ENCODE results near the gene PIAS1. TPM values are rescaled to one million over a fixed set of nuclear protein-coding genes. Genes with fewer than 3 reads are reported as not detected.
"Not testable (repeated sequence)": the region's sequence is repeated elsewhere in the genome, so short reads cannot be mapped to it uniquely, and the experiment has no call there.

Gene PIAS1
- total and polyA plus RNA-seq, 2 donors = 32.1 to 79.8 TPM

- Histone ChIP-seq H3K27ac (ENCODE audit: low read depth) (no peak overlapping the region), H3K4me1 (ENCODE audit: insufficient read depth) (no peaks in the 10 kb centered on the region), H3K36me3 (ENCODE audit: insufficient read depth) (no peaks in the 10 kb centered on the region), H3K4me3 (ENCODE audit: low read depth, low read length) (no peak overlapping the region)
- 91% methylated on average over 3 of the region's 3 CpGs for WGBS
- DNase-seq (ENCODE audit: extremely low spot score) = no peak
Measured at GRCh38 chr15:68224546-68225250, 170.6 kb downstream of the PIAS1 start.

- not testable (repeated sequence) for H3K36me3 ChIP-seq (ENCODE audit: insufficient read depth); H3K4me3 ChIP-seq (ENCODE audit: low read depth, low read length); DNase-seq (ENCODE audit: extremely low spot score); H3K27ac ChIP-seq (ENCODE audit: low read depth); H3K4me1 ChIP-seq (ENCODE audit: insufficient read depth)
- 94% methylated on average over 4 of the region's 4 CpGs for WGBS
Measured at GRCh38 chr15:68225442-68225841, 171.3 kb downstream of the PIAS1 start.

DNA sequence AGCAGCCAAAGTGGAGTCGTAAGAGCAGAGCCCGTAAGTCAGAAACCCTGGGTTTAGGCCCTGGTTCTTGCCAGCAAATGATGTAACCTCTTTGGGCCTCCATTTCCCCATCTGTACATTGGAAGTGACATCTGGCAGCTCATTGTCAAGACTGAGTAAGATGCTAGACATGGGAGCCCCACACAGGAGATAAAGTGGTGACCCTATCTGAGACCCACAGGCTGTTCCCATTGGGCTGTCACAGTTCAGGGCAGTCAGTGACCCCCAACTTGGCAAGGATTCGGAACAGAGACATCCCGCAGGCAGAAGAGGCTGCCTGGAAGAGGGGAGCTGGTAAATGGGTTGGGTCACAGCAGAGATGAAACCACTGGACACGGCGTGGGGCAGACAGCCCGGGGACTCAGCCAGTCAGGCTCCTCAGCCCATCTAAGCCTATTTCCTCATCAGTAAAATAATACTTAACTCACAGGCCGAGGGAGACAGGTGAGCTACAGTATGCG is 173.6 kb downstream of the PIAS1 start:
- Histone ChIP-seq H3K4me3 (ENCODE audit: low read depth, low read length) (no peak overlapping the region), H3K4me1 (ENCODE audit: insufficient read depth) (no peaks in the 10 kb centered on the region), H3K27ac (ENCODE audit: low read depth) (no peak overlapping the region), H3K36me3 (ENCODE audit: insufficient read depth) (no peaks in the 10 kb centered on the region)
- DNase-seq (ENCODE audit: extremely low spot score) = no peak
- 73% methylated on average over 9 of the region's 9 CpGs for WGBS

- Histone ChIP-seq H3K4me3 (ENCODE audit: low read depth, low read length) (peak overlapping the region; percentile 76), H3K36me3 (ENCODE audit: insufficient read depth) (no peaks in the 10 kb centered on the region), H3K4me1 (ENCODE audit: insufficient read depth) (no peaks in the 10 kb centered on the region), H3K27ac (ENCODE audit: low read depth) (no peak overlapping the region)
- WGBS = 41% methylated on average over 25 of the region's 25 CpGs
- no peak for DNase-seq (ENCODE audit: extremely low spot score)
Measured at GRCh38 chr15:68228143-68228970, 174.2 kb downstream of the PIAS1 start.

DNA sequence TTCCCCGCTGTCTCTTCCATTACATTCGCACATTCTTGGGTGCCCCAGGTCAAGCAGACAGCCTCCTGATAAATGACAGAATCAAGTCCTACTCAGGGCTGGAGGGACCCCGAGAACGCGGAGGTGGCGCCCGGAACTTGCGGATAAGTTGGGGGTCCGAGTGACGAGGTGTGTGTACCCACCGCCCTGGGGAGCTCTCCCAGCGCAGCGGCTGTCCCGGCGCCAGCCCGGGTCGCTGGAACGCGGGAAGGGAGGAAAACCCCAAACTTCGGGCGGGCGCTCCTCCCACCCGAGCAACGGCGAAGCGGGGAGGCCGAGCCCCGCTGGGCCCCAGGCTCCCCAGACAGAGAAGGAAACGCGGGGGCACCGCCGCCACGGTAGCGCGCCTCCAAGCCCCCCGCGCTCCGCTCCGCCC is 174.9 kb downstream of the PIAS1 start:
- WGBS = under 1% methylated on average over 39 of the region's 39 CpGs
- H3K27ac ChIP-seq (ENCODE audit: low read depth) = no peak overlapping the region

GRCh38 chr15:68229386-68230156 is 175.5 kb downstream of the PIAS1 start, which contains the start of gene CLN6:
Gene CLN6 (minus strand): TSS chr15:68229728. CDS start chr15:68229584, 144 bp downstream.
- peak within 1 kb of the TSS; percentile 72 for H3K27ac ChIP-seq (ENCODE audit: low read depth)
- H3K36me3 ChIP-seq (ENCODE audit: insufficient read depth) = no peaks in the 10 kb centered on the region
- peak within 1 kb of the TSS; percentile 76 for H3K4me3 ChIP-seq (ENCODE audit: low read depth, low read length)
- WGBS = under 1% methylated on average over 82 of the region's 82 CpGs
- no peaks in the 10 kb centered on the region for H3K4me1 ChIP-seq (ENCODE audit: insufficient read depth)
- DNase-seq (ENCODE audit: extremely low spot score) = no peak

More for the DNA sequence above, 174.9 kb downstream of the PIAS1 start:
- Histone ChIP-seq H3K4me3 (ENCODE audit: low read depth, low read length) (peak overlapping the region; percentile 76), H3K36me3 (ENCODE audit: insufficient read depth) (no peaks in the 10 kb centered on the region), H3K4me1 (ENCODE audit: insufficient read depth) (no peaks in the 10 kb centered on the region)
- no peak for DNase-seq (ENCODE audit: extremely low spot score)

DNA sequence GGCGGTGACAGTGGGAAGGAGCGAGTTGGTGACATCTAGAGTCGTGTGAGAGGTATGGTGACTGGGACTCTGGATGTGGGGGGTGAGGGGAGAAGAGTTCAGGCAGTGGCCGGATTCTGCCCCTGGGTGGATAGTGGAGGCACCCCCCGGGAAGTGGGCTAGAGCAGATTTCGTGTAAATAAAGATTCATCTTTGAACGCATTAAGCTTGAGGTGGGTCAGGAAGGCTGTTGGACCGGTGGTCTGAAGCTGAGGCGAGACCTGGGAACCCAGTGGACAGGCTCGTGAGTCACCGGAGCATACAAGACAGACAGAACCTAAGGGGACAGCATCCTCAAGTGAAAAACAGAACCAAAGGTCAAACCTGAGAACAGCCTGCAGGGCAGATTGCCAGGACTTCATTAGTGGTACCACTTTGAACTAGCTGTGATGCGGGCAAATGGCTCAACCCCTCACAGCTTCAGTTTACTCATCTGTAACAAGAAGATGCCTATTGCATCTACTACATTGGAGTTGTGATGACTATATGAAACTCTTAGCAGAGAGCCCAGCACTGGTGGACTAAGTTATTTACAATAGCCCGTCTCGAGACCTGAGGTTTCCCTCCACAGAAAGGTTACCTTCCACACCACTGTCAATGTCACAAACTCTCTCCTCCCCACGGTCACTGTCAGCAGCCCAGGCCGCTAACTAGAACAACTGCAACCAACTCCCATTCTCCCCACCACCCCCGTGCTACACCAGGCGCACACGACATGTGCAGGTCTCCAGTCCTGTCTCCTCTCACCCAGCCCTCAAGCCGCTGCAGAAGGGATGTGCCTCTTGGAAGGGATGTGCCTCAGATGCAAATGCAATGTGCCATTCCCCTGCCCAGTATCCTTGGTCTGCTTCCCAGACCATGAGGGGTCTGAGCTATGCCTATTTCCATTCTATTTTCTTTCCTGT is 176.3 kb downstream of the PIAS1 start:
- no peak for DNase-seq (ENCODE audit: extremely low spot score)
- WGBS = 59% methylated on average over 20 of the region's 20 CpGs
- Histone ChIP-seq H3K4me3 (ENCODE audit: low read depth, low read length) (peak overlapping the region; percentile 76), H3K36me3 (ENCODE audit: insufficient read depth) (no peaks in the 10 kb centered on the region), H3K4me1 (ENCODE audit: insufficient read depth) (no peaks in the 10 kb centered on the region), H3K27ac (ENCODE audit: low read depth) (no peak overlapping the region)

- Histone ChIP-seq H3K4me3 (ENCODE audit: low read depth, low read length) (no peak overlapping the region), H3K4me1 (ENCODE audit: insufficient read depth) (no peaks in the 10 kb centered on the region), H3K27ac (ENCODE audit: low read depth) (no peak overlapping the region), H3K36me3 (ENCODE audit: insufficient read depth) (no peaks in the 10 kb centered on the region)
- 56% methylated on average over 9 of the region's 9 CpGs for WGBS
- DNase-seq (ENCODE audit: extremely low spot score) = no peak
Measured at GRCh38 chr15:68231102-68231818, 177.1 kb downstream of the PIAS1 start.

DNA sequence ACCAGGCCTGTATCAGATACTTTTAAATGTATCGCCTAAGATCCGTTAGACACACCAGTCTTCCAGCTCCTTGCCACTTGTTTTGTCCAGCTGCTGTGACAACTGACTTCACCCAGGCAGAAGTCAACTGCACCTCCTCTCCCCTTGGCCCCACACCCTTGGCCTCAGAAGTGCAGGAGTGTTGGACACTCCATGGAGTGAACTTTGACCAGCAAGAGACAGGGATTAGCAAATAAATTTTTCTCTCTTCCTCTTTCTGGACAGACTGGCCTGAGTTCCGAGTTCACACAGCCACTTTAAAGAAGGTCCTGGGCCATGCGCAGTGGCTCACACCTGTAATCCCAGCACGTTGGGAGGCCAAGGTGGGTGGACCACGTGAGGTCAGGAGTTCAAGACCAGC is 178.3 kb downstream of the PIAS1 start:
- H3K4me1 ChIP-seq (ENCODE audit: insufficient read depth) = no peaks in the 10 kb centered on the region
- H3K4me3 ChIP-seq (ENCODE audit: low read depth, low read length) = no peak overlapping the region
- H3K27ac ChIP-seq (ENCODE audit: low read depth) = no peak overlapping the region
- 89% methylated on average over 6 of the region's 6 CpGs for WGBS
- H3K36me3 ChIP-seq (ENCODE audit: insufficient read depth) = no peaks in the 10 kb centered on the region
- no peak for DNase-seq (ENCODE audit: extremely low spot score)

DNA sequence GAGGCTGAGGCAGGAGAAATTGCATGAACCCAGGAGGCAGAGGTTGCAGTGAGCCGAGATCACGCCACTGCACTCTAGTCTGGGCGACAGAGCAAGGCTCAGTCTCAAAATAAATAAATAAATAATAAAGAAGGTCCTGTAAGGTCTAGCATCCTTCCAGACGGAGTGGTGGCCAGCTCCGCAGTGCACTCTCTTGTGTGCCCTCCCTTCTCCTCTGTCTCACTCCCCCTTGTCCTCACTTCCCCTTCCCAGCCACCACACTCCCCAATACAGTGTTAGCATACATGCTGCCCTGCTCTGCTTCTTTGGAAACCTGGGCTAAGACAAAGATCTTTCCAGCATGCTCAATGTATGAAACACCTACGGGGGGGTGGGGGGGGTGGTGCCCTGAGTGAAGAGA is 178.8 kb downstream of the PIAS1 start:
- no peak overlapping the region for H3K4me3 ChIP-seq (ENCODE audit: low read depth, low read length)
- DNase-seq (ENCODE audit: extremely low spot score) = no peak
- WGBS = 77% methylated on average over 6 of the region's 6 CpGs
- no peaks in the 10 kb centered on the region for H3K4me1 ChIP-seq (ENCODE audit: insufficient read depth)
- H3K27ac ChIP-seq (ENCODE audit: low read depth) = no peak overlapping the region
- H3K36me3 ChIP-seq (ENCODE audit: insufficient read depth) = no peaks in the 10 kb centered on the region

DNA sequence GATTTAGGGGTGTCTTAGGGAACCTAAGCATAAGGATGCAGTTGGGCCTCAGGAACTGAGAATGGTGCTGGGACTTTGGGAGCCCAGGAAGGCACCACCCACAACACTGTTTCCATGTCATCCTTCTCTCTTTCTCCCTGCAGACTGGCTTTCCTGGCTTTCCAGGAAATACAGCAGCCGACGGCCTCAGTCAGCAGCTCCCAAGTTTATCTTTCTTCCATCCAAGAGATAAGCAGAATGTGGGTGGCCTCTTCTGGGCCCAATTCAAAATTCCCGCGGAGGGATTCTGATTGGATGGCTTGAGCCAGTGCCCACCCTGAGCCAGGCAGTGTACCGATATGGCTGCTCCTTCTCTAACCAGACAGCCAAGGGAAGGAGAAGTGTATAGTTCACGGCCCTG is 179.9 kb downstream of the PIAS1 start:
- no peaks in the 10 kb centered on the region for H3K4me1 ChIP-seq (ENCODE audit: insufficient read depth)
- H3K4me3 ChIP-seq (ENCODE audit: low read depth, low read length) = no peak overlapping the region
- DNase-seq (ENCODE audit: extremely low spot score) = no peak
- no peaks in the 10 kb centered on the region for H3K36me3 ChIP-seq (ENCODE audit: insufficient read depth)
- H3K27ac ChIP-seq (ENCODE audit: low read depth) = no peak overlapping the region
- WGBS = 25% methylated on average over 6 of the region's 6 CpGs

DNA sequence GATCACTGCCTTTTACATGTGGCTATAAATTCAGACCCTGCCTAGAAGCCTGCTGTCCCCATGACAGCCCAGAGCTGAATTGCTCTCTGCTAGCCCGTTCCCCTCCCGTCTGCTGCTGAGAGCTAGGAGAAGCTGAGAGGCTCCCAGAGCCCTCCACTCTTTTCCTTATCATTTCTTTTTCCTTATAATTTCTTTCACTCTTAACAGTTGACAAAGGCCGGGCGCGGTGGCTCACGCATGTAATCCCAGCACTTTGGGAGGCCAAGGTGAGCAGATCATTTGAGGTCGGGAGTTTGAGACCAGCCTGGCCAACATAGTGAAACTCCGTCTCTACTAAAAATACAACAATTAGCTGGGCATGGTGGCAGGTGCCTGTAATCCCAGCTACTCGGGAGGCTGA is 180.4 kb downstream of the PIAS1 start:
- 69% methylated on average over 9 of the region's 9 CpGs for WGBS
- not testable (repeated sequence) for H3K27ac ChIP-seq (ENCODE audit: low read depth); H3K4me3 ChIP-seq (ENCODE audit: low read depth, low read length); H3K4me1 ChIP-seq (ENCODE audit: insufficient read depth); H3K36me3 ChIP-seq (ENCODE audit: insufficient read depth); DNase-seq (ENCODE audit: extremely low spot score)
